HepG2 (cell line): ENCODE measurements around the gene WNT10A. TPM values are rescaled to one million over a fixed set of nuclear protein-coding genes. Genes with fewer than 3 reads are reported as not detected.

ENCODE experiments used
- ARNT2 ChIP-seq: sonication (generic); formaldehyde crosslinking; IDR thresholded peaks from 2 replicates; pipeline ENCODE4 v1.8.0; 2022; ENCODE audit warnings: mild to moderate bottlenecking, low read depth, missing genetic modification reagents, moderate library complexity
- ATF1 ChIP-seq: IDR thresholded peaks from 2 replicates; pipeline ENCODE4 v1.6.1; 2016; ENCODE audit warnings: mild to moderate bottlenecking, control low read depth
- DZIP1 ChIP-seq: sonication (generic); formaldehyde crosslinking; IDR thresholded peaks from 2 replicates; pipeline ENCODE4 v1.5.0; 2020; ENCODE audit warnings: mild to moderate bottlenecking, missing genetic modification reagents
- ESRRA ChIP-seq: sonication (generic); formaldehyde crosslinking; IDR thresholded peaks from 2 replicates; pipeline ENCODE4 v1.5.1; 2020; ENCODE audit warnings: mild to moderate bottlenecking, low read depth, missing genetic modification reagents
- FOXJ3 ChIP-seq: sonication (generic); formaldehyde crosslinking; IDR thresholded peaks from 2 replicates; pipeline ENCODE4 v1.4.0; 2020; ENCODE audit warnings: missing genetic modification reagents, mild to moderate bottlenecking, borderline replicate concordance
- MLX ChIP-seq: IDR thresholded peaks from 2 replicates; pipeline ENCODE4 v1.6.1; 2016
- NONO ChIP-seq, 2 experiments: fragments of 450-650 bp in 1 of 2; sonication (generic) in 1 of 2; formaldehyde crosslinking in 1 of 2; IDR thresholded peaks in 1 of 2; conservative IDR thresholded peaks in 1 of 2; 2 replicates each; pipeline versions ENCODE4 v1.6.1 to v1.8.0; 2017 to 2022; ENCODE audit warnings: mild to moderate bottlenecking in 1 of 2, missing genetic modification reagents in 1 of 2, moderate library complexity in 1 of 2
- NR1H2 ChIP-seq: sonication (generic); formaldehyde crosslinking; IDR thresholded peaks from 2 replicates; pipeline ENCODE4 v1.8.1; 2022; ENCODE audit warnings: low read depth, missing genetic modification reagents, borderline replicate concordance
- POLR2AphosphoS5 ChIP-seq: IDR thresholded peaks from 2 replicates; pipeline ENCODE4 v1.6.1; 2012; ENCODE audit warnings: low read depth, low read length
- SP2 ChIP-seq: sonication (generic); formaldehyde crosslinking; IDR thresholded peaks from 2 replicates; pipeline ENCODE4 v1.5.1; 2020; ENCODE audit warnings: mild to moderate bottlenecking, missing genetic modification reagents
- U2AF2 ChIP-seq: fragments of 200-400 bp; formaldehyde crosslinking; IDR thresholded peaks from 2 replicates; pipeline ENCODE4 v1.6.1; 2017; ENCODE audit warnings: low read depth, mild to moderate bottlenecking, low read length
- ZFP36L1 ChIP-seq: sonication (generic); formaldehyde crosslinking; IDR thresholded peaks from 2 replicates; pipeline ENCODE4 v1.8.0; 2022; ENCODE audit warnings: mild to moderate bottlenecking, missing genetic modification reagents, moderate library complexity
- ZKSCAN1 ChIP-seq: fragments of 150-350 bp; IDR thresholded peaks from 2 replicates; pipeline ENCODE4 v1.6.1; 2014; ENCODE audit warnings: low read length
- ZNF263 ChIP-seq: sonication (generic); formaldehyde crosslinking; IDR thresholded peaks from 2 replicates; pipeline ENCODE4 v1.4.0; 2020; ENCODE audit warnings: missing genetic modification reagents
- ZNF441 ChIP-seq: sonication (generic); formaldehyde crosslinking; IDR thresholded peaks from 2 replicates; pipeline ENCODE4 v1.7.0; 2021; ENCODE audit warnings: missing genetic modification reagents, borderline replicate concordance
- ZNF484 ChIP-seq: sonication (generic); formaldehyde crosslinking; IDR thresholded peaks from 2 replicates; pipeline ENCODE4 v1.5.1; 2020; ENCODE audit warnings: mild to moderate bottlenecking, low read depth, missing genetic modification reagents, borderline replicate concordance
- ZNF501 ChIP-seq: sonication (generic); formaldehyde crosslinking; IDR thresholded peaks from 2 replicates; pipeline ENCODE4 v1.5.1; 2020; ENCODE audit warnings: mild to moderate bottlenecking, moderate library complexity, missing genetic modification reagents
- ZNF691 ChIP-seq: sonication (generic); formaldehyde crosslinking; IDR thresholded peaks from 2 replicates; pipeline ENCODE4 v1.4.0; 2020; ENCODE audit warnings: missing genetic modification reagents, low read depth, mild to moderate bottlenecking, borderline replicate concordance
- ZNF704 ChIP-seq: sonication (generic); formaldehyde crosslinking; IDR thresholded peaks from 2 replicates; pipeline ENCODE4 v1.8.1; 2023; ENCODE audit warnings: mild to moderate bottlenecking, inconsistent platforms, moderate library complexity, missing genetic modification reagents, borderline replicate concordance
- ZNF770 ChIP-seq: sonication (generic); formaldehyde crosslinking; IDR thresholded peaks from 2 replicates; pipeline ENCODE4 v1.5.0; 2020; ENCODE audit warnings: mild to moderate bottlenecking, missing genetic modification reagents
- polyA plus RNA-seq, 8 experiments: library from polyadenylated mRNA; depleted of rRNA in 3 of 8; stranded (reverse) in 7 of 8; unstranded in 1 of 8; fragments of >200 nt; fragmentation: Illumina TruSeq in 4 of 8; extraction: Trizol in 4 of 8; gene quantifications; 2 replicates each; pipeline versions ENCODE4 v1.2.1 to v1.2.3, GENCODE V29; 2011 to 2016; ENCODE audit warnings: low read depth in 4 of 8, missing spikeins in 1 of 8, mixed read lengths in 1 of 8; ENCODE audit not compliant: insufficient read depth in 1 of 8
- total RNA-seq, 5 experiments: library from RNA; depleted of rRNA; stranded (reverse); fragments of >200 nt; fragmentation: Illumina TruSeq; extraction: Trizol; gene quantifications; 2 replicates each; pipeline ENCODE4 v1.2.3, GENCODE V29; 2016; ENCODE audit warnings: low read depth in 1 of 5

WNT10A gene
- total and polyA plus RNA-seq, 2 of the 13 experiments (the other 11 are each of a cell fraction or from before 2014, with no cell fraction given), result 0.03 TPM; not detected in 1

- TF ChIP-seq NONO (IDR thresholded peaks at IDR 0.05) (no peak), NONO (CRISPR knock-in tag; conservative IDR thresholded peaks at IDR 0.05) (peak; percentile 72), ESRRA (CRISPR knock-in tag) (peak; percentile 83), U2AF2 (no peak), ZNF691 (peak; percentile 89; the same call in 1 of the 2 replicates), ZKSCAN1 (peak; percentile 10; the same call in 1 of the 2 replicates), DZIP1 (0 out of 2 replicates have a peak, but pooled peaks have one; percentile 19), ZNF484 (CRISPR knock-in tag) (peak; percentile 80; the same call in 1 of the 2 replicates), ZNF441 (CRISPR knock-in tag) (peak; percentile 79; the same call in 1 of the 2 replicates), ZNF704 (CRISPR knock-in tag) (peak; percentile 83; the same call in 1 of the 2 replicates), MLX (peak; percentile 66; the same call in 1 of the 2 replicates), FOXJ3 (CRISPR knock-in tag) (peak; percentile 68), SP2 (peak; percentile 100), POLR2AphosphoS5 (peak; percentile 94), ZNF770 (CRISPR knock-in tag) (peak; percentile 73), ZNF263 (CRISPR knock-in tag) (peak; percentile 77; the same call in 1 of the 2 replicates), ZNF501 (CRISPR knock-in tag) (peak; percentile 89; the same call in 1 of the 2 replicates), ATF1 (peak; percentile 82), ARNT2 (CRISPR knock-in tag) (peak; percentile 100), ZFP36L1 (CRISPR knock-in tag) (peak; percentile 97), NR1H2 (CRISPR knock-in tag) (no peak)
Observed at GRCh38 chr2:218908721-218909619, 28.3 kb downstream of the WNT10A start (continued).
